Measurements from ENCODE around the gene GPR146. TPM values are rescaled to one million over a fixed set of nuclear protein-coding genes. Genes with fewer than 3 reads are reported as not detected.
"Not testable (repeated sequence)": the region's sequence is repeated elsewhere in the genome, so short reads cannot be mapped to it uniquely, and the experiment has no call there.

The GPR146 gene
- total RNA-seq, 1 donor from 2014 or later, result 0.82 TPM

DNA sequence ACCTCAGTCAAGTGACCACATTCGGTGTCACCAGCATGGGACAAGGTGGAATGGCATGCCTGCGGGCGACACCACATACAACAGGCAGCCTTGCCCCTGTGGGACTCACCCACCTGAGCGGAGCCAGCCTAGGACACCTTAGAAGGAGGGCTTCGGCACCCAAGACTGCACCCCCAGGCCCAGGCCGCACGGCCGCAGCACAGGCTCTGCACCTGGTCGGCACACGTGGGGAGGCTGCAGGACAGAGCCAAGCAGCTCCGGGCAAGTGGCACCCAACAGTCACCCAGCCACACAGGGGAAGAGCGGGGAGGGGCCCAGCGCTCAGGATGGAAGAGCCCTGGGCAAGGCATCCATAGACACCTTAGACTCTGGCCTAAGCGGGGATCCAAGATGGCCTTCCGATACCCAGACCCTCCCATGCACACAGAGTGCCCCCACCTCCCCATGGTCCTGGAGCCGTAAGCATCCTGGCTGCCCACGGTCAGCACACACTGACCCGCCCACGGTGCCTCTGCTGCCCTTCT lies 27.4 kb downstream of the GPR146 start:
- DNase-seq (ENCODE audit: low spot score in 2 of 2), result no peak
- FAIRE-seq, result no peak

DNA sequence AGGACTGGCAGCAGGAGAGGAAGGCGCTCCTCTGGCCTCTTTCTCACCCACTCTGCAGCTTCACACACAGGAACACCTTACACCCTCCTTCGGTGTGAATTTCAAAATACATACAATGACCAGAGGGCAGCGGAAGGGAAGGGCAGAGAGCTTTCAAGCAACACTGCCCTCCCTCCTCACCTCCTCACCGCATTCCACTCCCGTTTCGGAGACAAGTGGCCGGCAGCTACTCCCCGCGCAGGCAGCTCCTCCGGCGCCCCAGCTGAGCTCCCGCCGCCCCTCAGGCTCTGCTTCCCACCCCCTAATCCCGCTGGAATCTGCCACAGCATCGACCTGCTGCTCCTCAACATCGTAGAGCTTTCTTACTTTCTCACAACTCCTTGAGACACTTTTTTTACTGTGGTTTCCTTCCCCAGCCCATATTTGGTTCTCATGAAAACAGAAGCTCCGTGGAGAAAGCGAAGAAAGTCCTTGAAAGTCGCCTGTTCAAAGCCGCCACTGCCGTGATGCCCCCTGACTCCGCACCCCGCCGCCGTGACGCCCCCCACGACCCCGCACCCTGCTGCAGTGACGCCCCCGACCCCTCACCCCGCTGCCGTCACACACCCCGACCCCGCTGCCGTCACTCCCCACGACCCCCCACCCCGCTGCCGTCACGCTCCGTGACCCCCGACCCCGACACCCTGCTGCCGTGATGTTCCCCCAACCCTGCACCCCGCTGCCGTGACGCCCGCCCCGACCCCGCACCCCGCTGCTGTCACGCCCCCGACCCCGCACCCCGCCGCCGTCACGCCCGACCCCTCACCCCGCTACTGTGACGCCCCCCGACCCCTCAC lies 29.0 kb downstream of the GPR146 start:
- FAIRE-seq (no peak), DNase-seq (ENCODE audit: low spot score in 2 of 2) (no peak)

DNA sequence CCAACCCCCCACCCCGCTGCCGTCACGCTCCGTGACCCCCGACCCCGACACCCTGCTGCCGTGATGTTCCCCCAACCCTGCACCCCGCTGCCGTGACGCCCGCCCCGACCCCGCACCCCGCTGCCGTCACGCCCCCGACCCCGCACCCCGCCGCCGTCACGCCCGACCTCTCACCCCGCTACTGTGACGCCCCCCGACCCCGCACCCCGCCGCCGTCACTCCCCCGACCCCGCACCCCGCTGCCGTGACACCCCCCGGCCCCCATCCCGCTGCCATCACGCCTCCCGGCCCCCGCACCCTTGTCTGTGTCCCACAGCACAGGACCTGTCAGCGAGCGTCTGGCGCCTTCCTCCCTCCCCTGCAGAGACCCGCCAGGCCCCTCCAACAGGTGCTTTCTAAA lies 29.7 kb downstream of the GPR146 start:
- DNase-seq (ENCODE audit: low spot score in 2 of 2); FAIRE-seq: not testable (repeated sequence)

DNA sequence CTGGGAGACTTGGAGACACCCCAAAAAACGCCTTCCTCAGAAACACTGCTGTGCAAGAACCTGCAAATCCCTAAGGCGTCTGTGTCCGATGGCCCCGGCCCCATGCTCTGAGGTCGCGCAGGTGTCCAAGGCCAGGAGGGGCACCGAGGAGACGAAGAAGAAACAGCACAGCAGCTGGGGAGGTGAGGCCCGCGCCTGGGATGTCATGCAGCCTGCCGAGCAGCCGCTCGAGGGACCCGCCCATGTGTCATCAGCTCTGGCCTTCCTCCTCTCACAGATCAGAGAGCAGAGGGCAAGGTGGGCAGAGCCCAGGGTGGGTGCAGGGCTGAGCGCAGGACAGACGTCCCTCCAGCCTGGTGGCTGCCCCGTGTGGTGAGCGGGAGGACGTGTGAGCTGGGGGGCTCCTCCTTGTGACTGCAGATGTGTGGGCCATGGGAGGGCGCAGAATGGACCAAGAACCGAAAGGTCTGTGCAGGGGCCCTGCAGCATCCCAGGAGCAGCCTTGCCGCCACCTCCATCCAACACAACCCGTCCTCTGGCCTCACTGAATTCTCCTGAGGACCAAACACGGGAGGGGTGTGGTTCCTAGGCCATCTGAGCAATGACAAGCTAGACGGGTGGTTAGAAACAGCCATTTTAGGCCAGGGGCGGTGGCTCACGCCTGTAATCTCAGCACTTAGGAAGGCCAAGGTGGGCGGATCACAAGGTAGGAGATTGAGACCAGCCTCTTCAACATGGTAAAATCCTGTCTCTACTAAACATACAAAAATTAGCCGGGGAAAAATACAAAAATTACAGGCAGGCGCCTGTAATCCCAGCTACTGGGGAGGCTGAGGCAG lies 30.5 kb downstream of the GPR146 start:
- no peak for FAIRE-seq
- DNase-seq (ENCODE audit: low spot score in 2 of 2), result no peak

DNA sequence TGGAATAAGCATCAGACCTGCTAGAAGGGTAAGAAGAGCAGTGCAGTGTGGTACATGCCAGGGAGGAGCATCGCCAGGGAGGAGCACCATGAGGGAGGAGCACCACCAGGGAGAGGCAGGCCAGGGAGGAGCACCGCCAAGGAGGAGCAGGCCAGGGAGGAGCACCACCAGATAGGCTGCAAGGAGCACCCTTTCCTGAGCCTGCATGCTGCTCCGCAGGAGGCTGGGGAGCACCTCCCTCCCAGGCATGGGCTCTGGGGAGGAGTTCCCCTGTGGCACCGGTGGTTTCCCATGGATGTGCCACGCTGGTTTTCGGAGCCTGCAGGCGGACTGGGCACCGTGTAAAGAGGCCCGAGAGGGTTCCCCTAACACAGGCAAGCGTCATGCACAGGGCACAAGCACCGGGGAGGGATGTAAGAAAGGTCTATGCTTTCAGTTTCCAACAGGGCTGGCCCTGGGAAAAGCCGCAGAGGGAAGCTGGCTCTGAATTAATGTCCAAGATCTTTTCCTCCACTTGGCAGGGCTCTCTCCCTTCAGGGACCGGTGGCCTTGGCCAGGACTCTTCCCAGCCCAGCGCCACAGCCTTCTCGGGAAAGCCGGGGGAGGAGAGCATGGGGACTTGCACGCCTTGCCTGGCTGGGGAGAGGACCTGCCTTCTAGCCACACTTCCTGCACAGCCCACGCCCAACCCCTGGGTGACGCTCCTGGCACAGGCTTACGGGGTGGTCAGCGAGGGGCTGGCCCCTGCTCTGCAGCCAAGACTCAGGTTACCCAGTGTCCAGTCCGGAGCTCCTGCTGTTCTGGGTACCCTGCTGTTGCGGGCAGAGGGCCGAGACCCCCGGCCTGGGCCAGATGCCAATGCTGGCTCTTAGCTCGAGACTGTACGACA lies 32.1 kb downstream of the GPR146 start:
- DNase-seq (ENCODE audit: low spot score in 2 of 2) (no peak), FAIRE-seq (no peak)

DNA sequence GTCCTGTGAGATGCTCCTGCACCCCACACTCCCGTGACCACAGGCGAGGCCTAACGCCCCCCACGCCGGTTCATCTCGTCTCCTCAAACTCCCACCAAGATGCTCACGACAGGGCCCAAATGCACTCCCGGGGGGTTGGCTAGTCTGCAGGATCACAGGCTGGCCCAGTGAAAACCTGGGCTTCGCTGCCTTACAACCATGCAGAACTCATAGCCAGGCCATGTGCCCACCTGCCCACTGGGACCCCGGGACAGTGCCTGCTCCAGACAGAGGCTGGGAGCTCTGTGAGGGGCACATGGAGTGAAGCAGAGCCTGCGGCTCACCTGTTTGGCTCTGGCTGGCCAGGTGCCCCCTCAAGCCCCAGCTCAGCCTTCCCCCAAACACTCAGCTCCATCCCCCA lies 34.2 kb downstream of the GPR146 start:
- DNase-seq (ENCODE audit: low spot score in 2 of 2) (no peak), FAIRE-seq (no peak)

DNA sequence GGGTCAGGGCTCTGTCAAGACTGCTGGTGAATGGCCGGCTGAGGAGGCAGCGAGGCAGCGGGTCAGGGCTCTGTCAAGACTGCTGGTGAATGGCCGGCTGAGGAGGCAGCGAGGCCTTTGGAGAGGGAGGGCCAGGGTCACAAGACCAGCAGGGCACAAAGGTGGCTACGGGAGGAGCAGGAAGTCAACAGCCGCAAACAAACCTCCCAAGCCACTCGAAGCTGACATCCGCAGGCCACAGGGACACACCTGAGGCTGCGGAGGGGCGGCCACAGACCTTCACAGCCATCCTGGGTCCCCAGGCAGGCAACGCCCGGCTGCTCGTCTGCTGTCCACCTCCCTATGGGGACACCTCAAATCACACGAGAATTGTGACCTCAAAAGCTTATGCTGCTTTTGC lies 34.6 kb downstream of the GPR146 start:
- FAIRE-seq (no peak), DNase-seq (ENCODE audit: low spot score in 2 of 2) (no peak)

DNA sequence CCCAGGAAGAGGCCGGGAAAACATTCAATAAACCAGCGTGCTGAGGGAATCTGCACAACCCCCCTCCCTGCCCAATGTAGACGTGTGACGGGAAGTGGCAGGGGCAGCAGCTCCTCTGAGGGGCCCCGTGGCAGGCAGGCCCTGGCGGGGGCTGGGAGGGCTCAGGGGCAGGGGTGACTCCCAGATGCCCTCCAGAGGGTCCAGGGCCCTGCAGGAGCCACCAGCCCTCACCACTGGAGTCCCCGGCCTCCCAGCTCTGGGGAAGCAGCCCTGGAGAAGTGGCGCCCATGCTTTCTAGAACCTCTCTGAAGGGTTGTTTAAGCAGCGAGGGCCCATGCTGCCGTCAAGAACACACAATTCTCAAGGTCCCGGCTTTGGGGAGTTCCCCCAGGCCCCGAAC lies 35.2 kb downstream of the GPR146 start:
- DNase-seq (ENCODE audit: low spot score in 2 of 2), result no peak
- no peak for FAIRE-seq

DNA sequence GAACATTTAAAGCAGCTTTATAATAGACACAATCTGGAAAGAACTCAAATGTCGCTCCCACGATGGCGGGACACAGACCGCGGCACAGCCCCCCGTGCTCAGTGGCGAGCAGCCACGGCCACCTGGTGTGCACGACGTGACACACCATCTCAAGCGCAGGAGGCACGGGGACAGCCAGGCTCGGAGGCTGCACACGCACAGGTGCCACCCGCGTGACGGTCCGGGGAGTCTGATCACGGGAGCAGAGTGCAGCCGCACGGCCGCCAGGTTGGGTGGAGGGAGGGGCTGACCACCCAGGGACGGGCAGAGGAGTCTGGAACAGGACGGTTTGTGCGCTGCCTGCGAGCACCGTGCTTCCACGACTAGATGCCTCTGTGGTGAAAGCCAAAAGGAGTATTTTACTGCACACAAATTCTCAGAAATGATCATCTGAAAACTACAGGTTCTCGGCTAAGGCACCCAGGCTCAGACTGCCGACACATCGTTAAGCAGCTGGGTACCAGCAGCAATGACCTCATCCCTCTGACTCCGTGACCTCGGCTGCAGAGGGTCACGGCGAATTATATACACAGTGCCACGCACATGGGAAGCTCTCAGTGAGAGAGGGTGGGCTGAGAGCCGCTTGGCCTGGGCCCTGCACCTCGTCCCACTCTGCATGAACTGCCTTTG lies 36.0 kb downstream of the GPR146 start:
- DNase-seq (ENCODE audit: low spot score in 2 of 2) (no peak), FAIRE-seq (no peak)

DNA sequence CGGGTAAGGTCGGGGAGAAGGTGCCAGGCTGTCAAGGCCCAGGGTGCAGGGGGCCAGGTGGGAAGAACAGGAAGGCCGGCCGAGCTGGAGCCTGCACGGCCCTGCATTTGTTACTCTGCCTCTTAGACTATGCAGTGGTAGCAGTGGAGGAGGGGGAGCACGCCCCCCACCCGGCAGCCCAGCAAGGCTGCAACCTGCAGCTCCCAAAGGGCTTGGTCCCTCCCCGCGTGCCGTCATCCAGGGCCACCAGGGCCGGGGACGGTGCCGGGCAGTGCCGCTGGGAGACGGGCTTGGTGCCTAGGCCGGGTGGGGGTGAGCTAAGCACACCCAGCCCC lies 36.5 kb downstream of the GPR146 start:
- DNase-seq (ENCODE audit: low spot score in 2 of 2), result no peak
- FAIRE-seq, result no peak

DNA sequence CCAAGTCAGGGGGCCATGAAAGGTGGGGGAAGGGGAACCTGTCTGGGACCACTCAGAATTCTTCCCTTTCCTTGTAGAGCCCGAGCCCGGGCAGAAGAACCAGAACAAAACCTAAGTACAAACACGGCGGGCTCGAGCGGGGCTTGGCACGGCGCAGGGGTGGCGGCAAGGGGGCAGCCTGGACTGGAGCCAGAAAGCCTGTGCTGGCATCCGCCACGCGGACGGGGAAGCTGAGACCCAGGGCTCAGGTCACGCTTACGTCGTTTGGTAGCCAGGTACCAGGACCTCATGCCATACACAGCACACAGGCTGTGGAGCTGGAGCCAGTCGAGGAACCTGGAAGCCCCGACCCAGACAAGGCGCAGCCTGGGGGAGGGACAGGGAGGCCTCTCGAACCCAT lies 37.0 kb downstream of the GPR146 start:
- FAIRE-seq, result no peak

DNA sequence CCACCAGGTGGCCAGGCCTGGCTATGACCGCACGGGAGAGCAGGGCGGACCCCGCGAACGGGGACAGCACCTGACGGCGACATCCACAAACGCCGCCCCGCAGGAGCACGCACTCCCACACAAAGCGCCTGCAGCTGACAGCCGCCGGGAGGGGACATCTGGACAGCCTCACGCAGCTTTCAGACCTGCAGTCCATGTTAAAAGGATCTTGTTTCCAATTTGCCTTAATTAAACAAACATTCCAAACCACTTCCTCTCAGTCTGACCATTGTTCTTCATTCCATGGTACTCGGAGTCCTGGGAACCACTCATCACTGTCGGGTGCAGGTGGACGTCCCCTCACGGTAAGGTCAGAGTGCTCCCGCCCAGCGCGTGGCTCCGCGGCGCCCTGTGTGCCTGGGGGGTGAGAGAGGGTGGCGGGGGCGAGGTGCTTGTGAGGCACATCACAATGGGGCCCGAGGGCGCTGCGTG lies 37.6 kb downstream of the GPR146 start:
- FAIRE-seq (no peak), DNase-seq (ENCODE audit: low spot score in 2 of 2) (no peak)

More for the DNA sequence above, 37.0 kb downstream of the GPR146 start:
- DNase-seq (ENCODE audit: low spot score in 2 of 2), result no peak

DNA sequence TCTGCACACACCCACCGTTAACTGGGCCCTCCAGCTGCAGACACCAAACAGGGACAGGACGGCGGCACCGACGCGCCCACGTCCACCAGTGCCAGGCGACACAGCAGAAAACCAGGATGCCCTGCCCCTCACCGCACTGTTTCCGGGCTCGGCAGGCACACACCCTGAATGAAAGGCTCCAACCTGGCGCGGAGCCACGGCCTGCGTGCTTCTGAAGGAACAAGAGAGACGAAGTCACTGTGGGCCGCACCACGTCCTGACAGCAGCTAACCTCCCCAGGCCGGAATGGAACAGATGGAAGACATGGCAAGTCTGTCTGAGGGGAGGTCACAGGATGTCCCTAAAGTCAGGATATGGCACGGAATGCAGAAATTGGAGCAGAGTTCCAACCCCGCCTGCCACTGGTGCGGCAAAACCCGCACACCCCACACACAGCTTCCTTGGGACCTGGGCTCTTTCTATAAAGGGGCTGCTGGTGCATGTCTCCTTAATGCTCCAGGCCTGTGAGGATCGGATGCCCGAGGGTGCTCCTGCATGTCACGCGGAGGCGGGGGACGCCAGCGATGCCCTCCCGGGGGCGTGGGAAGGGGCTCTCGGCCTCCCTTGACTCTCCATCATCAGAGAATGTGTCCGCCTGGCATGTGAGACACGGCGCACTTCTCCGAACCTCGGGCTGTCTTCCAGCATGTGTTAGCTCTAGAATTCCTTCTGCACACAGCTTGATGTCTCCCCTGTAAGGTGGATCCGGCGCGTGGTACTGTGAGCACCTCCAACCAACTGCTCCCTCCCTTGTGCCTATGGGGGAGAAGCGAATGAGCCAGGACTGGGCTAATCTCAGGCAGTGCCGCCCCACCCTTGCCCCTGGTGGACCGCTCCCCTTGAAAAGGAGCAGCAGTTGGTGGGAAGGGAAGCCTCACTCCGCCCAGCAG lies 39.6 kb downstream of the GPR146 start:
- FAIRE-seq (no peak), DNase-seq (ENCODE audit: low spot score in 2 of 2) (no peak)

DNA sequence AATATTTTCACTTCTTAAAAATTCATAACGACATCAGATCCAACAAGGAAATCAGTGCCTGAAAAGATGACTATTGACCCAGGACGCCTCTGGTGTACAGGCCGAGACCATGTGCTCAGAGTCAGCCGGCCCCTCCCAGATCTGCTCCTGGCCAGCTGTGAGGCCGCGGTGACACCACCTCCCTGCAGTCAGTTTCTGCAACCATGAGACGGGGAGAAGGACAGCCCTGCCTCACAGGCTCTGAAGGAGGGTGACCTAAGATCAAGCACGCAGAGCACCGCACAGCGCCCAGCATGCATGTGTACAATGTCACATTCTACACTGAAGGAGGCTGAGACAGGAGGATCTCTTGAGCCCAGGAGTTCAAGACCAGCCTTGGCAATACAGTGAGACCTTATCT lies 40.9 kb downstream of the GPR146 start:
- DNase-seq (ENCODE audit: low spot score in 2 of 2), result no peak
- no peak for FAIRE-seq

DNA sequence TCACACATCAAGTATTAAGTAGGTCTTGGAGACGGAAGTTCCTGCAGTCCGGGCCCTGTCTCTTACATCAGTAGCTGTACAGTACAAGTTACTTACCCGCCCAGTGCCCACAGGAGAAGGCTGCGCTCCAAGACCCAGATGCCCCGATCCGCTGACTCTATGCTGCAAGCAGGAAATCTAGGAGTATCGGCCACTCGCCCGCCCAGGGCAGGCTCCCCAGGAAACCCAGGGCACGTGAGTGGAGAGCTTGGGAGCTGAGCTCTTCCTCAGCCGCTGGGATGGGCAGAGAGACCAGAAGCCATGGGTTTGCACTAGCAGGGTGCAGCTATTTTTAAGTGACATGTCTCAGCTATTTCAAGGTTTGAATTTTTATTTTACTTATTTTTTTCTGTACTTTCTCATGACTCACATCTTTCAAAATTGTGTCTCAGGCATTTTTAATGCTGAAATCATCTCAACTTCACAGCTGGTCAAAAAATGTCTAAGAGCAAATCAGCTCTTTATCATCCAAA lies 41.6 kb downstream of the GPR146 start:
- DNase-seq (ENCODE audit: low spot score in 2 of 2) (no peak), FAIRE-seq (no peak)

DNA sequence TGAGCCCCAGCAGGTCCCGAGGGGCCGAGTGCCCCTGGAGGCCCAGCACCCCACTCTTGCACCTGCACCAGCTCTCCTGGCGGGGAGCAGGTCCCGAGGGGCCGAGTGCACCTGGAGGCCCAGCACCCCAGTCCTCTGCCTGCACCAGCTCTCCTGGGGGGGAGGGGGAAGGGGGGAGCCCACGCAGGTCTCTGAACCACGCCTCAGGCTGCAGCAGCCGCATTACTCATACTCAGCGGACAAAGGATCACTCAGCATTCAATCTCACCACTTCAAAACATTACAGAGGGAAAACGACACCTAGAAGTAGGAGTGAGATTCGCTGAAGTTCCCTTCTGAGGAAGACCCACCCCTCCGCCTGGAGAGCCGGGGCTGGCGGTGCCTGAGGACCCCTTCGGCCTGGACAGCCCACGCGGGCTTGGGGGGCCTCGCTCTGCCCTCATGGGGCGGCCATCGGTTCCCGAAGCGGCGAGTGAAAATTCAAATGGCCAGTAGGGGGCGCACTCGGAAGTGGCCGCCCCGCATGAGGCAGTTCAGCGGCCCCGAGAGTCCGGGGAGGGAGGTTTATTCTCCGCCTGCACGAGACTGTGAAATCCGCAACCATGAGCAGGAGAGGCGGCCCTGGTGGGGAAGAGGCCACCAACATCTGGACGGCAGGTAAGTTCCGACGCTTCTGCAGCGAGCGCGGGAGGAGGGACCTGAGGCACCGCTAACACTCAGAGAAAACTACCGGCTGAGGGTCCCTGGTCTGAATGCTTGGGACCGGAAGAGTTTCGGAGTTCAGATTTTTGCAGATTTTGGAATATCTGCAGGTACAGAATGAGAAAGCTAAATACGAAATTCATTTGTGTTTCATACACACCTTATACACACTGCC lies 42.5 kb downstream of the GPR146 start:
- DNase-seq (ENCODE audit: low spot score in 2 of 2), result peak; percentile 77 to 85
- FAIRE-seq, result no peak

DNA sequence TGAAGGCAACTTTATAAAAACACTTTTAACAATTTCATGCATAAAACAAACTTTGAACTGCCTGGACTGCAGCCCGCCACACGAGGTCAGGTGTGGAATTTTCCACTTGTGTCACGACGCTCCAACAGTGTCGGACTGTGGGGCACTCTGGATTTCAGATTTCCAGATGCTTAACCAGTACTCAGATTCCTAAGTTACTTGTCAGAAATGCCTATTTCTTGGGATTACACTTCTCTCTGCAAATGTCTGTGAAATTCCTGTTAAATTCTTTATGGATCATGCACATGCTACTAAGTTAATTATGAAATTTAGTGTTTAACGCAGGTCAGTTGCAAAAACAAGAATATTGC lies 43.1 kb downstream of the GPR146 start:
- DNase-seq (ENCODE audit: low spot score in 2 of 2) (no peak), FAIRE-seq (no peak)

Data from frontal cortex (tissue), 4 donors.